ENCODE data around the gene P2RX2.

DNA sequence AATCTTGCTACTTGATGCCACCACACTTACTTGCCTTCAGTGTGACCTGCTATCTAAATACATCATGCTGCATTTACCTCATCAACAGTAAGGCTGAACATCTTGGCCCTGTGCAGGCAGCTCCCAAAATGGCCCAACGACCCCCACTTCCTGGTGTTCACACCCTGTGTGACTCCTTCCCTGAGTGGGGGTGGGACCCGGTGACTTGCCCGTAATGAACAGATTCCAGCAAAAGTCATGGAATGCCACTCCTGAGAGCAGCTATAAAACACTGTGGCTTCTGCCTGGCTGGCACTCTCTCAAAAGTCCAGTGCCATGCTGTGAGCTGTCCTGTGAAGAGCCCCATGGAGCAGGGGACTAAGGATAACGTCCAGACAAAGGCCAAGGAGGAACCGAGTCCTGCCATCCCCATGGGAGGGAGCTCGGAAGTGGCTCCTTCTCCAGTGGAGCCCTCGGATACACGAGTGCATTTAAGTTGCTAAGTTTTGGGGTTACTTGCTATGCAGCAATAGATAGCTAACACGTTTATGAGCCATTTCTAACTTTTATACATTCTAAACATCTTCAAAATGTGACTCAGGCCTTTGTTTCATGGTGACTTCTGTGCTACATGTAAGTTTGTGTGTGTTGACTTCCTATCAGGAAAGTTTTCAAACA is 33.0 kb downstream of the P2RX2 start:
- TF ChIP-seq POLR2A (IDR thresholded peaks at IDR 0.05; ENCODE audit: low read length): no peak
- TF ChIP-seq, protein P1, sequence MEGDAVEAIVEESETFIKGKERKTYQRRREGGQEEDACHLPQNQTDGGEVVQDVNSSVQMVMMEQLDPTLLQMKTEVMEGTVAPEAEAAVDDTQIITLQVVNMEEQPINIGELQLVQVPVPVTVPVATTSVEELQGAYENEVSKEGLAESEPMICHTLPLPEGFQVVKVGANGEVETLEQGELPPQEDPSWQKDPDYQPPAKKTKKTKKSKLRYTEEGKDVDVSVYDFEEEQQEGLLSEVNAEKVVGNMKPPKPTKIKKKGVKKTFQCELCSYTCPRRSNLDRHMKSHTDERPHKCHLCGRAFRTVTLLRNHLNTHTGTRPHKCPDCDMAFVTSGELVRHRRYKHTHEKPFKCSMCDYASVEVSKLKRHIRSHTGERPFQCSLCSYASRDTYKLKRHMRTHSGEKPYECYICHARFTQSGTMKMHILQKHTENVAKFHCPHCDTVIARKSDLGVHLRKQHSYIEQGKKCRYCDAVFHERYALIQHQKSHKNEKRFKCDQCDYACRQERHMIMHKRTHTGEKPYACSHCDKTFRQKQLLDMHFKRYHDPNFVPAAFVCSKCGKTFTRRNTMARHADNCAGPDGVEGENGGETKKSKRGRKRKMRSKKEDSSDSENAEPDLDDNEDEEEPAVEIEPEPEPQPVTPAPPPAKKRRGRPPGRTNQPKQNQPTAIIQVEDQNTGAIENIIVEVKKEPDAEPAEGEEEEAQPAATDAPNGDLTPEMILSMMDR (IDR thresholded peaks at IDR 0.05): no peak
- no peak for TF ChIP-seq RAD21 (conservative IDR thresholded peaks at IDR 0.05 in 1 of 2, IDR thresholded peaks at IDR 0.05 in 1 of 2)

Data from A549 (cell line).